ENCODE data around the gene EMSY. TPM values are rescaled to one million over a fixed set of nuclear protein-coding genes. Genes with fewer than 3 reads are reported as not detected.

EMSY gene
- total RNA-seq, 1 experiment from 2014 or later: 4.0 TPM

GRCh38 chr11:76543006-76543703, 98.3 kb downstream of the EMSY start:
- peaks cover 57% of the 10 kb centered on the region for H3K36me3 ChIP-seq
- H3K9me3 ChIP-seq: no peaks in the 10 kb centered on the region
- H3K4me3 ChIP-seq: no peak overlapping the region
- H3K27me3 ChIP-seq: no peaks in the 10 kb centered on the region
- no peak for DNase-seq

GRCh38 chr11:76550781-76551180, 106.0 kb downstream of the EMSY start:
- Histone ChIP-seq H3K36me3 (peaks cover 17% of the 10 kb centered on the region), H3K9me3 (no peaks in the 10 kb centered on the region), H3K27me3 (no peaks in the 10 kb centered on the region), H3K4me3 (no peak overlapping the region)
- DNase-seq: no peak

- Histone ChIP-seq H3K36me3 (peaks cover 16% of the 10 kb centered on the region), H3K9me3 (no peaks in the 10 kb centered on the region), H3K4me3 (no peak overlapping the region), H3K27me3 (no peaks in the 10 kb centered on the region)
- DNase-seq: no peak
Observed at GRCh38 chr11:76551400-76551799, 106.6 kb downstream of the EMSY start.

- H3K4me3 ChIP-seq: no peak overlapping the region
- peaks cover 3% of the 10 kb centered on the region; the same call in 1 of the 2 replicates for H3K9me3 ChIP-seq
- no peaks in the 10 kb centered on the region for H3K27me3 ChIP-seq
- peaks cover 5% of the 10 kb centered on the region; the same call in 1 of the 2 replicates for H3K36me3 ChIP-seq
- no peak for DNase-seq
Observed at GRCh38 chr11:76552987-76553386, 108.2 kb downstream of the EMSY start.

GRCh38 chr11:76553554-76554476, 109.0 kb downstream of the EMSY start:
- Histone ChIP-seq H3K36me3 (peaks cover 2% of the 10 kb centered on the region; the same call in 1 of the 2 replicates), H3K27me3 (no peaks in the 10 kb centered on the region), H3K9me3 (peaks cover 3% of the 10 kb centered on the region; the same call in 1 of the 2 replicates), H3K4me3 (no peak overlapping the region)
- DNase-seq: no peak

GRCh38 chr11:76554767-76555166, 109.9 kb downstream of the EMSY start:
- DNase-seq: no peak
- H3K27me3 ChIP-seq: no peaks in the 10 kb centered on the region

GRCh38 chr11:76557466-76557865, 112.6 kb downstream of the EMSY start:
- no peak overlapping the region for H3K4me3 ChIP-seq
- no peaks in the 10 kb centered on the region for H3K27me3 ChIP-seq
- no peaks in the 10 kb centered on the region; the same call in 1 of the 2 replicates for H3K36me3 ChIP-seq
- peaks cover 3% of the 10 kb centered on the region; the same call in 1 of the 2 replicates for H3K9me3 ChIP-seq
- DNase-seq: no peak

More at GRCh38 chr11:76554767-76555166, 109.9 kb downstream of the EMSY start:
- Histone ChIP-seq H3K9me3 (peaks cover 3% of the 10 kb centered on the region; the same call in 1 of the 2 replicates), H3K4me3 (no peak overlapping the region), H3K36me3 (peaks cover 2% of the 10 kb centered on the region; the same call in 1 of the 2 replicates)

- Histone ChIP-seq H3K9me3 (peaks cover 3% of the 10 kb centered on the region; the same call in 1 of the 2 replicates), H3K36me3 (no peaks in the 10 kb centered on the region; the same call in 1 of the 2 replicates), H3K4me3 (no peak overlapping the region), H3K27me3 (no peaks in the 10 kb centered on the region)
- no peak for DNase-seq
Observed at GRCh38 chr11:76558473-76558872, 113.7 kb downstream of the EMSY start.

- no peak for DNase-seq
- Histone ChIP-seq H3K36me3 (no peaks in the 10 kb centered on the region), H3K4me3 (no peak overlapping the region), H3K9me3 (peaks cover 3% of the 10 kb centered on the region; the same call in 1 of the 2 replicates), H3K27me3 (no peaks in the 10 kb centered on the region)
Observed at GRCh38 chr11:76558891-76559290, 114.1 kb downstream of the EMSY start.

- Histone ChIP-seq H3K36me3 (no peaks in the 10 kb centered on the region), H3K27me3 (no peaks in the 10 kb centered on the region), H3K4me3 (no peak overlapping the region), H3K9me3 (peaks cover 3% of the 10 kb centered on the region; the same call in 1 of the 2 replicates)
- DNase-seq: no peak
Observed at GRCh38 chr11:76559346-76559745, 114.5 kb downstream of the EMSY start.

- H3K36me3 ChIP-seq: no peaks in the 10 kb centered on the region
- no peak overlapping the region for H3K4me3 ChIP-seq
- peak; percentile 24 for DNase-seq
- H3K9me3 ChIP-seq: peaks cover 3% of the 10 kb centered on the region; the same call in 1 of the 2 replicates
- H3K27me3 ChIP-seq: no peaks in the 10 kb centered on the region
Observed at GRCh38 chr11:76560219-76560618, 115.4 kb downstream of the EMSY start.

GRCh38 chr11:76561245-76561644, 116.4 kb downstream of the EMSY start:
- no peak overlapping the region for H3K4me3 ChIP-seq
- no peaks in the 10 kb centered on the region for H3K27me3 ChIP-seq
- no peak for DNase-seq
- H3K36me3 ChIP-seq: no peaks in the 10 kb centered on the region
- peaks cover 3% of the 10 kb centered on the region; the same call in 1 of the 2 replicates for H3K9me3 ChIP-seq

- Histone ChIP-seq H3K9me3 (no peaks in the 10 kb centered on the region; the same call in 1 of the 2 replicates), H3K4me3 (no peak overlapping the region), H3K36me3 (no peaks in the 10 kb centered on the region), H3K27me3 (no peaks in the 10 kb centered on the region)
- DNase-seq: no peak
Observed at GRCh38 chr11:76562541-76562940, 117.7 kb downstream of the EMSY start.

- no peak overlapping the region for H3K4me3 ChIP-seq
- H3K27me3 ChIP-seq: no peaks in the 10 kb centered on the region
- no peak for DNase-seq
- no peaks in the 10 kb centered on the region for H3K36me3 ChIP-seq
- H3K9me3 ChIP-seq: no peaks in the 10 kb centered on the region
Observed at GRCh38 chr11:76564364-76564763, 119.5 kb downstream of the EMSY start.

GRCh38 chr11:76566811-76567210, 122.0 kb downstream of the EMSY start:
- no peaks in the 10 kb centered on the region for H3K9me3 ChIP-seq
- H3K4me3 ChIP-seq: no peak overlapping the region
- no peaks in the 10 kb centered on the region for H3K36me3 ChIP-seq
- no peaks in the 10 kb centered on the region for H3K27me3 ChIP-seq
- DNase-seq: no peak

GRCh38 chr11:76567261-76567660, 122.4 kb downstream of the EMSY start:
- Histone ChIP-seq H3K4me3 (no peak overlapping the region), H3K36me3 (no peaks in the 10 kb centered on the region), H3K27me3 (no peaks in the 10 kb centered on the region), H3K9me3 (no peaks in the 10 kb centered on the region)
- no peak for DNase-seq

GRCh38 chr11:76568139-76568538, 123.3 kb downstream of the EMSY start:
- DNase-seq: no peak
- Histone ChIP-seq H3K36me3 (no peaks in the 10 kb centered on the region), H3K9me3 (no peaks in the 10 kb centered on the region), H3K4me3 (no peak overlapping the region), H3K27me3 (no peaks in the 10 kb centered on the region)
